SH-SY5Y (cell line): ENCODE measurements around the gene GTF3C1.

Experiments used
- GATA2 ChIP-seq: IDR thresholded peaks from 2 replicates; pipeline ENCODE4 v1.6.1; 2011; ENCODE audit warnings: mild to moderate bottlenecking, low read depth, low read length
- GATA3 ChIP-seq: IDR thresholded peaks from 2 replicates; pipeline ENCODE4 v1.6.1; 2011; ENCODE audit warnings: low read depth, mild to moderate bottlenecking, low read length, moderate library complexity

DNA sequence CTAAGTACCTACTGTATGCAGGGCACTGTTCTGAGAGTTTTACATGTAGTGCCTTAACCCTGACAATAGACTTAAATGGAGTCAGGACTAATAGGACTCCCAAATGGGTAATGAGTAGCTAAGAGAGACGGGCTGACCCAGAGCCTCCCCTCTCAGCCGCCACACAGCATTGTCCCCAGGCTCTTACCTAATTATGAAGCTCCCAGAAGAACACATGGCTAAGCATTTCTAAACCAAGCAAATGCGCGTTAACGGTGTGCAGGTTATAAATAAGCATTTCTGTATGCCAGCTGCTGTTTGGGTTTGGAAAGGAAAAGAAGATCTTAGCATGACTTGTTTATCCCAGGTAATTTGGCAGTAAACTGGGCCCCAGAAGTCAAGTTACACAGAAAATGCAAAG, 14.5 kb upstream of the GTF3C1 start:
- TF ChIP-seq GATA2 (no peak), GATA3 (no peak)
